GM06990 (cell line): ENCODE data around the gene CACNA2D3.

Experiments used
- DNase-seq: peaks from one replicate; pipeline ENCODE4 v3.0.0-alpha.2; 2011; ENCODE audit not compliant: insufficient read length; ENCODE audit errors: extremely low read depth
- H3K27me3 ChIP-seq: replicated peaks from 2 replicates; pipeline ENCODE4 v1.6.0; 2011; ENCODE audit warnings: low read length; ENCODE audit not compliant: control insufficient read depth, insufficient read depth
- H3K36me3 ChIP-seq: 2 replicates; pipeline ENCODE4 v1.5.1; 2011; ENCODE audit warnings: low read length; ENCODE audit not compliant: control insufficient read depth, insufficient read depth
- H3K4me3 ChIP-seq: replicated peaks from 2 replicates; pipeline ENCODE4 v1.5.1; 2011; ENCODE audit warnings: low read depth, mild to moderate bottlenecking, control low read depth, low read length
- TF ChIP-seq, protein P1 (sequence below): IDR thresholded peaks from 2 replicates; pipeline ENCODE4 v1.5.1; 2011; ENCODE audit warnings: low read length, control low read depth, mild to moderate bottlenecking, inconsistent platforms; ENCODE audit not compliant: insufficient read depth, poor library complexity, severe bottlenecking

The CACNA2D3 gene

DNA sequence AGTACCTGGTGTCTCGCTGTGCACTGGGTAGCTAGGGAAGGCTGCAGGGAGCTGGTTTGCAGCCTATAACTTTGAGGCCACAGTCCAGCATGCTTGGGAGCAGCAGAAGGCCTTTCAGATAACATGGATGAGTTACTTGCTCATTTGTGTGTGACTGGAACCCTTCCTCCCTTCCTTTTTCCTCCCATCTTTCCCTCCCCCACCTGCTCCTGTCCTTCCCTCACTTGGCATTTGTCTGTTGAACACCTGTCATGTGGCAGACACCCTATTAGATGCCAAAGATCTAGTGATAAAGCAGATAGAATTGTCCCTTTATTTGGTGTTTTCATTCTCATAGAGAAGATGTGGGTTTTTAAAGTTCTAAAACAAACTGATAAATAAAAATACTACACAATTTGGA, 733.9 kb downstream of the CACNA2D3 start:
- Histone ChIP-seq H3K4me3 (no peak overlapping the region), H3K36me3 (no peaks in the 10 kb centered on the region), H3K27me3 (no peaks in the 10 kb centered on the region; the same call in 1 of the 2 replicates)
- TF ChIP-seq, protein P1, sequence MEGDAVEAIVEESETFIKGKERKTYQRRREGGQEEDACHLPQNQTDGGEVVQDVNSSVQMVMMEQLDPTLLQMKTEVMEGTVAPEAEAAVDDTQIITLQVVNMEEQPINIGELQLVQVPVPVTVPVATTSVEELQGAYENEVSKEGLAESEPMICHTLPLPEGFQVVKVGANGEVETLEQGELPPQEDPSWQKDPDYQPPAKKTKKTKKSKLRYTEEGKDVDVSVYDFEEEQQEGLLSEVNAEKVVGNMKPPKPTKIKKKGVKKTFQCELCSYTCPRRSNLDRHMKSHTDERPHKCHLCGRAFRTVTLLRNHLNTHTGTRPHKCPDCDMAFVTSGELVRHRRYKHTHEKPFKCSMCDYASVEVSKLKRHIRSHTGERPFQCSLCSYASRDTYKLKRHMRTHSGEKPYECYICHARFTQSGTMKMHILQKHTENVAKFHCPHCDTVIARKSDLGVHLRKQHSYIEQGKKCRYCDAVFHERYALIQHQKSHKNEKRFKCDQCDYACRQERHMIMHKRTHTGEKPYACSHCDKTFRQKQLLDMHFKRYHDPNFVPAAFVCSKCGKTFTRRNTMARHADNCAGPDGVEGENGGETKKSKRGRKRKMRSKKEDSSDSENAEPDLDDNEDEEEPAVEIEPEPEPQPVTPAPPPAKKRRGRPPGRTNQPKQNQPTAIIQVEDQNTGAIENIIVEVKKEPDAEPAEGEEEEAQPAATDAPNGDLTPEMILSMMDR: no peak
- DNase-seq: no peak

DNA sequence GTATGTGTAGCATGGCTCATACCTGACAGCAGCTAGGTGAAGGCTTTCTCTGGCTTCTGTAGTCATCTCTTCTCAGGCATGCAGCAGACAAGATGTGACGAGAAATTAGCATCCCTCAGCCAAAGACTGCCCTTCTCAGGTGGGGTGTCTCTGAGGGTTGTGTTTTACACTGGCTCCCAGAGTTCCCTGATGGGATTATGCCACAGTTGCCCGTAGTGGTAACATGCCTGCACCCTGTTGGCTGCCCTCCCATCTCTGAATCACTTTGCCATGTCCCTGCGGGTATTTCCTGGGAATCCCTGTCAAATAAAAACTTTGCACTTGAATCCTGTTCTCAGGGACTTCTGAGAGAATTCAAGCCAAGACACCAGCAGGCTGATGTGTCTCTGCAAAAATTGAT, 735.0 kb downstream of the CACNA2D3 start:
- Histone ChIP-seq H3K4me3 (no peak overlapping the region), H3K27me3 (no peaks in the 10 kb centered on the region; the same call in 1 of the 2 replicates), H3K36me3 (no peaks in the 10 kb centered on the region)
- DNase-seq: no peak
- TF ChIP-seq, protein P1: no peak

GRCh38 chr3:54858093-54858785, 735.9 kb downstream of the CACNA2D3 start:
- H3K27me3 ChIP-seq: no peaks in the 10 kb centered on the region; the same call in 1 of the 2 replicates
- TF ChIP-seq, protein P1: no peak
- H3K4me3 ChIP-seq: no peak overlapping the region
- H3K36me3 ChIP-seq: no peaks in the 10 kb centered on the region
- no peak for DNase-seq

DNA sequence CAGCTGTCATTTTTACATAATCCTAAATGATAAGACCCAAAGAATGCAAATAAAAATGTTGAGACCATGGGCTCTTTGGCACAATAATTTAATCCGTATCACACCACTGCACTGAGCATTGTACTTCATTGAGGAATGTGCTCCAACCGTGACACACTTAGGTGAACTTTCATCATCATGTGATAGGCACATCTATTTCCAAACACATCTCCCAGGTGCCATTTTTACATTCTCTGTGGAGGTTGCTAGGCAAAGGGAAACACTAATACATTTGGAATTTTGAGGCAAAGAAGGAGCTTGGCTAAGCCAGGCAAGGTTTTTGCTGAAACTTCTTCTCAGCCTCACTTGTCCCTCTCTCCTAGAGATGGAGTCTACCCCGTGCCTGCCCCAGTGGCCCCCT, 736.8 kb downstream of the CACNA2D3 start:
- no peaks in the 10 kb centered on the region for H3K36me3 ChIP-seq
- no peak for DNase-seq
- peaks cover 1% of the 10 kb centered on the region; the same call in 1 of the 2 replicates for H3K27me3 ChIP-seq
- no peak overlapping the region for H3K4me3 ChIP-seq
- TF ChIP-seq, protein P1: no peak

GRCh38 chr3:54861248-54862067, 739.1 kb downstream of the CACNA2D3 start:
- Histone ChIP-seq H3K36me3 (no peaks in the 10 kb centered on the region), H3K4me3 (no peak overlapping the region), H3K27me3 (peaks cover 1% of the 10 kb centered on the region)
- no peak for DNase-seq
- TF ChIP-seq, protein P1: no peak
